ENCODE data around the gene PREX1.
A peak's percentile ranks its signal among the peaks of the same experiment; 100 is the strongest.

PREX1 gene

GRCh38 chr20:48603116-48603818, 224.5 kb downstream of the PREX1 start:
- Histone ChIP-seq H3K4me3 (ENCODE audit: severe bottlenecking) (no peak overlapping the region), H3K4me1 (ENCODE audit: insufficient read depth, poor library complexity, severe bottlenecking) (no peaks in the 10 kb centered on the region), H3K27me3 (ENCODE audit: insufficient read depth, poor library complexity, severe bottlenecking) (peaks cover 6% of the 10 kb centered on the region), H3K9me3 (ENCODE audit: severe bottlenecking) (no peaks in the 10 kb centered on the region), H3K36me3 (ENCODE audit: low read depth) (no peaks in the 10 kb centered on the region), H3K27ac (ENCODE audit: poor library complexity, severe bottlenecking) (no peak overlapping the region)
- ATAC-seq (ENCODE audit: low read depth) (no peak), DNase-seq (ENCODE audit: low spot score) (no peak)
- no peak for TF ChIP-seq CTCF (IDR thresholded peaks at IDR 0.05; ENCODE audit: poor library complexity, severe bottlenecking)

GRCh38 chr20:48601798-48602197, 226.0 kb downstream of the PREX1 start:
- ATAC-seq (ENCODE audit: low read depth) (no peak), DNase-seq (ENCODE audit: low spot score) (peak; percentile 61)
- Histone ChIP-seq H3K9me3 (ENCODE audit: severe bottlenecking) (no peaks in the 10 kb centered on the region), H3K27ac (ENCODE audit: poor library complexity, severe bottlenecking) (no peak overlapping the region), H3K27me3 (ENCODE audit: insufficient read depth, poor library complexity, severe bottlenecking) (peaks cover 6% of the 10 kb centered on the region), H3K4me1 (ENCODE audit: insufficient read depth, poor library complexity, severe bottlenecking) (no peaks in the 10 kb centered on the region), H3K4me3 (ENCODE audit: severe bottlenecking) (no peak overlapping the region), H3K36me3 (ENCODE audit: low read depth) (no peaks in the 10 kb centered on the region)
- no peak for TF ChIP-seq CTCF (IDR thresholded peaks at IDR 0.05; ENCODE audit: poor library complexity, severe bottlenecking)

- Histone ChIP-seq H3K27me3 (ENCODE audit: insufficient read depth, poor library complexity, severe bottlenecking) (peaks cover 6% of the 10 kb centered on the region), H3K27ac (ENCODE audit: poor library complexity, severe bottlenecking) (no peak overlapping the region), H3K9me3 (ENCODE audit: severe bottlenecking) (no peaks in the 10 kb centered on the region), H3K36me3 (ENCODE audit: low read depth) (no peaks in the 10 kb centered on the region), H3K4me1 (ENCODE audit: insufficient read depth, poor library complexity, severe bottlenecking) (no peaks in the 10 kb centered on the region), H3K4me3 (ENCODE audit: severe bottlenecking) (no peak overlapping the region)
- DNase-seq (ENCODE audit: low spot score) (peak; percentile 71), ATAC-seq (ENCODE audit: low read depth) (no peak)
- TF ChIP-seq CTCF (IDR thresholded peaks at IDR 0.05; ENCODE audit: poor library complexity, severe bottlenecking) = no peak
These were observed 227.3 kb downstream of the PREX1 start for GRCh38 chr20:48600470-48600945.

GRCh38 chr20:48599748-48600469, 227.9 kb downstream of the PREX1 start:
- Histone ChIP-seq H3K27me3 (ENCODE audit: insufficient read depth, poor library complexity, severe bottlenecking) (peaks cover 6% of the 10 kb centered on the region), H3K4me1 (ENCODE audit: insufficient read depth, poor library complexity, severe bottlenecking) (no peaks in the 10 kb centered on the region)

More at GRCh38 chr20:48599748-48600469, 227.9 kb downstream of the PREX1 start:
- Histone ChIP-seq H3K9me3 (ENCODE audit: severe bottlenecking) (no peaks in the 10 kb centered on the region), H3K27ac (ENCODE audit: poor library complexity, severe bottlenecking) (no peak overlapping the region), H3K4me3 (ENCODE audit: severe bottlenecking) (no peak overlapping the region), H3K36me3 (ENCODE audit: low read depth) (no peaks in the 10 kb centered on the region)
- no peak for TF ChIP-seq CTCF (IDR thresholded peaks at IDR 0.05; ENCODE audit: poor library complexity, severe bottlenecking)
- DNase-seq (ENCODE audit: low spot score) = peak; percentile 56
- ATAC-seq (ENCODE audit: low read depth) = no peak
